ENCODE measurements around the gene DND1. TPM values are rescaled to one million over a fixed set of nuclear protein-coding genes. Genes with fewer than 3 reads are reported as not detected.

Gene DND1
- total RNA-seq, 1 experiment from 2014 or later, result 1.8 TPM

GRCh38 chr5:140707812-140708211 lies 34.4 kb upstream of the DND1 start:
- H3K27me3 Mint-ChIP-seq (ENCODE audit: insufficient read depth, unreplicated experiment), result peaks cover 4% of the 10 kb centered on the region
- no peak for TF ChIP-seq CTCF (IDR thresholded peaks at IDR 0.05; ENCODE audit: insufficient read depth in 1 of 2, low read depth in 1 of 2, low read length in 1 of 2, severe bottlenecking in 1 of 2, unreplicated experiment in 1 of 2)
- Histone ChIP-seq H3K9me3 (no peaks in the 10 kb centered on the region), H3K4me3 (ENCODE audit: low read depth, low read length) (no peak overlapping the region), H3K27me3 (replicated peaks; ENCODE audit: control insufficient read depth, insufficient read depth, low read length) (no peaks in the 10 kb centered on the region), H3K4me1 (no peaks in the 10 kb centered on the region), H3K36me3 (ENCODE audit: control insufficient read depth, insufficient read depth, low read length) (peaks cover 5% of the 10 kb centered on the region)
- POLR2A ChIA-PET, result interaction anchor here (0.9 to 1.2 kb wide), 2 partner anchors 8 to 17 kb away, joined by 3 to 7 read pairs; partner anchors contain the start of gene ZMAT2
- intact Hi-C loops (cut with micrococcal nuclease; ENCODE audit: unreplicated experiment), result no loop called here
- DNase-seq, result no peak
- no peak overlapping the region for H3K27ac Mint-ChIP-seq (ENCODE audit: unreplicated experiment)
- peaks cover 7% of the 10 kb centered on the region for H3K4me1 Mint-ChIP-seq (ENCODE audit: low read depth, unreplicated experiment)
- no peak overlapping the region for H3K4me3 Mint-ChIP-seq (ENCODE audit: unreplicated experiment)
- CTCF ChIA-PET, result no interaction called here
- peaks cover 73% of the 10 kb centered on the region for H3K36me3 Mint-ChIP-seq (ENCODE audit: insufficient read depth, unreplicated experiment)
- no peaks in the 10 kb centered on the region for H3K9me3 Mint-ChIP-seq (ENCODE audit: unreplicated experiment)
- BruUV-seq (replicated peaks), result no TSS peak

GRCh38 chr5:140700177-140701144 lies 27.1 kb upstream of the DND1 start, which contains the start of gene ZMAT2:
TSS of gene ZMAT2 (plus strand) at chr5:140700447. CDS start at chr5:140700461, 14 bp downstream.
- intact Hi-C loops (cut with micrococcal nuclease; ENCODE audit: unreplicated experiment), result loop anchor here (1.0 kb wide), 3 partner anchors 9 to 18 kb away; partner anchors contain the start of genes HARS1 and HARS2
- H3K36me3 Mint-ChIP-seq (ENCODE audit: insufficient read depth, unreplicated experiment), result peaks cover 91% of the 10 kb centered on the region
- CTCF ChIA-PET, result interaction anchor here (0.8 to 1.3 kb wide), 5 partner anchors 9 to 153 kb away, joined by 3 to 14 read pairs (median 4); partner anchors contain the start of genes EIF4EBP3, HARS1 and HARS2

More at GRCh38 chr5:140700177-140701144, 27.1 kb upstream of the DND1 start, which contains the start of gene ZMAT2:
- POLR2A ChIA-PET, result interaction anchor here (0.5 to 1.1 kb wide), 12 partner anchors 8 to 620 kb away, joined by 4 to 27 read pairs (median 7); partner anchors contain the start of genes EIF4EBP3, HARS1, HARS2 and IK
- no peaks in the 10 kb centered on the region for H3K9me3 Mint-ChIP-seq (ENCODE audit: unreplicated experiment)
- H3K27me3 Mint-ChIP-seq (ENCODE audit: insufficient read depth, unreplicated experiment), result no peaks in the 10 kb centered on the region
- Histone ChIP-seq H3K4me3 (ENCODE audit: low read depth, low read length) (peak within 1 kb of the TSS; percentile 67), H3K36me3 (ENCODE audit: control insufficient read depth, insufficient read depth, low read length) (peaks cover 8% of the 10 kb centered on the region), H3K4me1 (no peaks in the 10 kb centered on the region; the same call in 1 of the 2 replicates), H3K27me3 (replicated peaks; ENCODE audit: control insufficient read depth, insufficient read depth, low read length) (no peaks in the 10 kb centered on the region), H3K9me3 (no peaks in the 10 kb centered on the region)
- H3K27ac Mint-ChIP-seq (ENCODE audit: unreplicated experiment), result peak within 1 kb of the TSS; percentile 92
- no peaks in the 10 kb centered on the region for H3K4me1 Mint-ChIP-seq (ENCODE audit: low read depth, unreplicated experiment)
- TSS peak; percentile 37 for BruUV-seq (replicated peaks)
- no peak for TF ChIP-seq CTCF (IDR thresholded peaks at IDR 0.05; ENCODE audit: insufficient read depth in 1 of 2, low read depth in 1 of 2, low read length in 1 of 2, severe bottlenecking in 1 of 2, unreplicated experiment in 1 of 2)
- DNase-seq, result peak; percentile 94 to 96
- peak within 1 kb of the TSS; percentile 85 for H3K4me3 Mint-ChIP-seq (ENCODE audit: unreplicated experiment)

Data from Caco-2 (cell line).